SK-N-SH (cell line): ENCODE data around the gene PHLDB2.

ENCODE experiments used
- ELF1 ChIP-seq: IDR thresholded peaks from 2 replicates; pipeline ENCODE4 v1.4.0; 2012
- FOXM1 ChIP-seq: IDR thresholded peaks from 2 replicates; pipeline ENCODE4 v1.4.0; 2012; ENCODE audit warnings: low read depth, mild to moderate bottlenecking
- POLR2AphosphoS5 ChIP-seq: IDR thresholded peaks from 2 replicates; pipeline ENCODE4 v1.6.1; 2012; ENCODE audit warnings: low read depth, low read length
- SIN3A ChIP-seq: IDR thresholded peaks from 2 replicates; pipeline ENCODE4 v1.6.1; 2012; ENCODE audit warnings: low read depth, mild to moderate bottlenecking, low read length, moderate library complexity, borderline replicate concordance
- TF ChIP-seq, protein P1 (sequence below): fragments of 200-600 bp; sonication (generic); IDR thresholded peaks from 2 replicates; pipeline ENCODE4 v1.6.1; 2017; ENCODE audit warnings: antibody characterized with exemption, mild to moderate bottlenecking, moderate library complexity
- TF ChIP-seq, protein P2 (sequence below): IDR thresholded peaks from 2 replicates; pipeline ENCODE4; 2012

DNA sequence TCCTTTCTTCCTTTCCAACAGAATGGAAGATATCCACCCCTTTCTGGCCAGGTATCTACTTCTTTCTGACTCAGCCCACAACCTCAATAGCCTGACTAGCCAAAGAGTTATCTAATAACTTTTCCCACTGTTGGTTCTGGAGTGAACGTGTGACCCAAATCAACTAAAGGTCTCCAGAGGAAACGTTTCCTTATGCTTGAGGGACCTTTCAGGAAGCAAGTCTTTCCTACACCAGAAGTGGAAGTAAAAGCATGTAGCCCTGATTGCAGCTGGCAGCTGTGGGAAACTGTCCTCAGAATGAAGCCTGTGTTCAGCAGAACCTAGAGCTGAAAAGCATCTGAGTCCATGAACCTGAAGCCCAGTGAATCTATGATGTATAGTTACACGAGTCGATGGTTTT is 34.7 kb upstream of the PHLDB2 start:
- TF ChIP-seq ELF1 (no peak), FOXM1 (no peak), POLR2AphosphoS5 (no peak), SIN3A (no peak)
- TF ChIP-seq, protein P1, sequence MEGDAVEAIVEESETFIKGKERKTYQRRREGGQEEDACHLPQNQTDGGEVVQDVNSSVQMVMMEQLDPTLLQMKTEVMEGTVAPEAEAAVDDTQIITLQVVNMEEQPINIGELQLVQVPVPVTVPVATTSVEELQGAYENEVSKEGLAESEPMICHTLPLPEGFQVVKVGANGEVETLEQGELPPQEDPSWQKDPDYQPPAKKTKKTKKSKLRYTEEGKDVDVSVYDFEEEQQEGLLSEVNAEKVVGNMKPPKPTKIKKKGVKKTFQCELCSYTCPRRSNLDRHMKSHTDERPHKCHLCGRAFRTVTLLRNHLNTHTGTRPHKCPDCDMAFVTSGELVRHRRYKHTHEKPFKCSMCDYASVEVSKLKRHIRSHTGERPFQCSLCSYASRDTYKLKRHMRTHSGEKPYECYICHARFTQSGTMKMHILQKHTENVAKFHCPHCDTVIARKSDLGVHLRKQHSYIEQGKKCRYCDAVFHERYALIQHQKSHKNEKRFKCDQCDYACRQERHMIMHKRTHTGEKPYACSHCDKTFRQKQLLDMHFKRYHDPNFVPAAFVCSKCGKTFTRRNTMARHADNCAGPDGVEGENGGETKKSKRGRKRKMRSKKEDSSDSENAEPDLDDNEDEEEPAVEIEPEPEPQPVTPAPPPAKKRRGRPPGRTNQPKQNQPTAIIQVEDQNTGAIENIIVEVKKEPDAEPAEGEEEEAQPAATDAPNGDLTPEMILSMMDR: no peak
- TF ChIP-seq, protein P2, sequence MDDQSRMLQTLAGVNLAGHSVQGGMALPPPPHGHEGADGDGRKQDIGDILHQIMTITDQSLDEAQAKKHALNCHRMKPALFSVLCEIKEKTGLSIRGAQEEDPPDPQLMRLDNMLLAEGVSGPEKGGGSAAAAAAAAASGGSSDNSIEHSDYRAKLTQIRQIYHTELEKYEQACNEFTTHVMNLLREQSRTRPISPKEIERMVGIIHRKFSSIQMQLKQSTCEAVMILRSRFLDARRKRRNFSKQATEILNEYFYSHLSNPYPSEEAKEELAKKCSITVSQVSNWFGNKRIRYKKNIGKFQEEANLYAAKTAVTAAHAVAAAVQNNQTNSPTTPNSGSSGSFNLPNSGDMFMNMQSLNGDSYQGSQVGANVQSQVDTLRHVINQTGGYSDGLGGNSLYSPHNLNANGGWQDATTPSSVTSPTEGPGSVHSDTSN: no peak
